Type B pancreatic cell (in vitro differentiated cells): ENCODE measurements around the gene PTH1R. TPM values are rescaled to one million over a fixed set of nuclear protein-coding genes. Genes with fewer than 3 reads are reported as not detected.

ENCODE experiments used
- DNase-seq: peaks from one replicate; pipeline ENCODE4 v3.0.0; 2021; ENCODE audit warnings: mixed read lengths; ENCODE audit not compliant: unreplicated experiment; ENCODE audit errors: extremely low spot score
- H3K27ac Mint-ChIP-seq: 2 replicates; pipeline ENCODE4 v1.8.0; 2021; ENCODE audit warnings: mild to moderate bottlenecking, mixed read lengths
- H3K27me3 Mint-ChIP-seq: 2 replicates; pipeline ENCODE4 v1.8.0; 2021; ENCODE audit warnings: mixed read lengths
- H3K36me3 Mint-ChIP-seq: 2 replicates; pipeline ENCODE4 v1.8.0; 2021; ENCODE audit warnings: mixed read lengths
- H3K4me1 Mint-ChIP-seq: one replicate; pipeline ENCODE4 v1.8.0; 2021; ENCODE audit warnings: mixed read lengths; ENCODE audit not compliant: unreplicated experiment
- H3K4me3 Mint-ChIP-seq: 2 replicates; pipeline ENCODE4 v1.8.0; 2021; ENCODE audit warnings: mild to moderate bottlenecking, mixed read lengths
- H3K9me3 Mint-ChIP-seq: 2 replicates; pipeline ENCODE4 v1.8.0; 2021; ENCODE audit warnings: mixed read lengths
- total RNA-seq: library from RNA; stranded (reverse); gene quantifications from 2 replicates; pipeline ENCODE4 v1.2.1, GENCODE V29; 2021; ENCODE audit warnings: low replicate concordance
- TF ChIP-seq, protein P1 (sequence below): fragments of 200-600 bp; sonication (generic); conservative IDR thresholded peaks from 2 replicates; pipeline ENCODE4 v1.5.0; 2021; ENCODE audit warnings: antibody characterized with exemption, mild to moderate bottlenecking

PTH1R gene
- total RNA-seq, 1 donor from 2014 or later = 63.0 TPM

DNA sequence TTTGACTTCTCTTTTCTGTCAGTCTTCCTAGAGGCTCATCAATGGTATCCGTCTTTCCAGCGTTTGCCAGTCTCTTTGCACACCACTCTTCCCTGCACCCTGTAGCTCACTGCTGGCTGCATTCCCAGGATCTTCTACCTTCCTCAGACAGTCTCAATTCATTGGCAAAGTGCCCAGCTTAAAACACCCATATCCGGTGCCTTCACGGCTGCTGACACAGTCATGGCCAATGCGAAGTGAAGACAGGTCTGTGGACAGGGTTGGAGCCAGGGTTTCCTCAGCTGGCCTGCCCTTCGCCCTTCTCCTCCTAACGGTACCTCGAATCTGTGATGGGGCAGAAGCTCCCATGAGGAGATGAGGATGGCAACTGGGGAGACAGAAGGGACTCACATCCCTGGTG, 36.1 kb downstream of the PTH1R start:
- no peak overlapping the region for H3K4me3 Mint-ChIP-seq
- DNase-seq = no peak
- H3K4me1 Mint-ChIP-seq = peaks cover 4% of the 10 kb centered on the region
- H3K36me3 Mint-ChIP-seq = peaks cover 20% of the 10 kb centered on the region
- no peaks in the 10 kb centered on the region for H3K27me3 Mint-ChIP-seq
- H3K27ac Mint-ChIP-seq = no peak overlapping the region
- H3K9me3 Mint-ChIP-seq = peaks cover 4% of the 10 kb centered on the region
- TF ChIP-seq, protein P1, sequence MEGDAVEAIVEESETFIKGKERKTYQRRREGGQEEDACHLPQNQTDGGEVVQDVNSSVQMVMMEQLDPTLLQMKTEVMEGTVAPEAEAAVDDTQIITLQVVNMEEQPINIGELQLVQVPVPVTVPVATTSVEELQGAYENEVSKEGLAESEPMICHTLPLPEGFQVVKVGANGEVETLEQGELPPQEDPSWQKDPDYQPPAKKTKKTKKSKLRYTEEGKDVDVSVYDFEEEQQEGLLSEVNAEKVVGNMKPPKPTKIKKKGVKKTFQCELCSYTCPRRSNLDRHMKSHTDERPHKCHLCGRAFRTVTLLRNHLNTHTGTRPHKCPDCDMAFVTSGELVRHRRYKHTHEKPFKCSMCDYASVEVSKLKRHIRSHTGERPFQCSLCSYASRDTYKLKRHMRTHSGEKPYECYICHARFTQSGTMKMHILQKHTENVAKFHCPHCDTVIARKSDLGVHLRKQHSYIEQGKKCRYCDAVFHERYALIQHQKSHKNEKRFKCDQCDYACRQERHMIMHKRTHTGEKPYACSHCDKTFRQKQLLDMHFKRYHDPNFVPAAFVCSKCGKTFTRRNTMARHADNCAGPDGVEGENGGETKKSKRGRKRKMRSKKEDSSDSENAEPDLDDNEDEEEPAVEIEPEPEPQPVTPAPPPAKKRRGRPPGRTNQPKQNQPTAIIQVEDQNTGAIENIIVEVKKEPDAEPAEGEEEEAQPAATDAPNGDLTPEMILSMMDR = no peak

DNA sequence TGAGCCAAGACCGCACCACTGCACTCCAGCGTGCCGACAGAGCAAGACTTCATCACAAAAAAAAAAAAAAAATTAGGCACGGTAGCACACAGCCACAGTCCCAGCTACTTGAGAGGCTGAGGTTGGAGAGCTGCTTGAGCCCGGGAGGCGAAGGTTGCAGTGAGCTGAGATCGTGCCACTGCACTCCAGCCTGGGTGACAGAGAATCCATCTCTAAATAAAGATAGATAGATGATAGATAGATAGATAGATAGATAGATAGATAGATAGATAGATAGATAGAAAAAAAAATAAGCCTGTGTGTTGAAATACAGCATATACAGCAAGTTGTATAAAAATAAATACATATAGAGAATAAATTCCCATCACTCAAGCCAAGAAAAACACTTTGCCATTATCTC, 37.3 kb downstream of the PTH1R start:
- Mint-ChIP-seq H3K36me3 (peaks cover 32% of the 10 kb centered on the region), H3K4me1 (no peaks in the 10 kb centered on the region), H3K9me3 (peaks cover 4% of the 10 kb centered on the region), H3K27me3 (no peaks in the 10 kb centered on the region), H3K27ac (no peak overlapping the region), H3K4me3 (no peak overlapping the region)
- TF ChIP-seq, protein P1 = no peak
- no peak for DNase-seq

DNA sequence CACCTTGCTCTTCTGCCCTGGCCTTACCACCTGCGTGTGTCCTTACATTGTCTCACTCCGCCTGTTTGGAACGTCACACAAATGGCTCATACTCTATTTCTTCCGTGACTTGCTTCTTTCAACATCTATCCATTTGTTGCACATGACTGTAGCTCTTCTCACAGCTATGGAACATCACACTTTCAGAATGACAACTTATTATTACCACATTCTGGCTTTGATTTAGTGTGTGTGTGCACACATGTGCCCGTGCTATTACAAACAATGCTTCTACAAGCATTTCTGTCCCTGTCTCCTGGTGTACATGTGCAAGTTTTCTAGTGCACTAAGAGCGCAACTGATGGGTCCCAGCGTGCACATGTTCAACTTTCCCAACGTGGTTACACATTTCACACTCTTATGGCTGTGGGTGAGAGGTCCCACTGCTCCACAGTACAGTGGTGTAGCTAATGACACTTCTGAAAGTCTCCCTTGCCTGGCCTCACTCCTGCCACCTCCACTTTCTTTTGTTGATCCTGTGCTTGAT, 37.8 kb downstream of the PTH1R start:
- TF ChIP-seq, protein P1 = no peak
- peaks cover 36% of the 10 kb centered on the region for H3K36me3 Mint-ChIP-seq
- no peaks in the 10 kb centered on the region for H3K27me3 Mint-ChIP-seq
- H3K27ac Mint-ChIP-seq = no peak overlapping the region
- H3K4me3 Mint-ChIP-seq = no peak overlapping the region
- H3K4me1 Mint-ChIP-seq = no peaks in the 10 kb centered on the region
- peaks cover 4% of the 10 kb centered on the region for H3K9me3 Mint-ChIP-seq
- DNase-seq = no peak

DNA sequence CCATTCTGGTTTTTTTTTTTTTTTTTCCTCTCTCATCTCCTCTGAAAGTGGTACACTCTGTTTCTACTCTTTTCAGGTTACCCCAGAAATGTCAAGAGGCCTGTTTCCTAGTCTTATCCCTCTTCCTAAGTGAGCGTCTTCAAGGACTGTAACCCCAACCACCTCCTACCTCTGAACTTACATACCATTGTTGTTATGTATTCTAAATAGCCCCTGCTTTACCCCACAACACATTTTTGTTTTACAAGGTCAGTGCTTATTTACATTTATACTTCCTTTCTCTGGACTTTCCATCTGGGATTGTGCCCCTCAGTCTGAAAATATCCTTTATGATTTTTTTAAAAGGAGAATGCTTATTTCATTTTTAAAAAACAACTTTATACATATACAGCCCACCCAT, 38.8 kb downstream of the PTH1R start:
- H3K27me3 Mint-ChIP-seq = no peaks in the 10 kb centered on the region
- peaks cover 36% of the 10 kb centered on the region for H3K36me3 Mint-ChIP-seq
- TF ChIP-seq, protein P1 = no peak
- no peaks in the 10 kb centered on the region for H3K4me1 Mint-ChIP-seq
- H3K4me3 Mint-ChIP-seq = no peak overlapping the region
- H3K27ac Mint-ChIP-seq = no peak overlapping the region
- no peak for DNase-seq
- peaks cover 4% of the 10 kb centered on the region for H3K9me3 Mint-ChIP-seq

DNA sequence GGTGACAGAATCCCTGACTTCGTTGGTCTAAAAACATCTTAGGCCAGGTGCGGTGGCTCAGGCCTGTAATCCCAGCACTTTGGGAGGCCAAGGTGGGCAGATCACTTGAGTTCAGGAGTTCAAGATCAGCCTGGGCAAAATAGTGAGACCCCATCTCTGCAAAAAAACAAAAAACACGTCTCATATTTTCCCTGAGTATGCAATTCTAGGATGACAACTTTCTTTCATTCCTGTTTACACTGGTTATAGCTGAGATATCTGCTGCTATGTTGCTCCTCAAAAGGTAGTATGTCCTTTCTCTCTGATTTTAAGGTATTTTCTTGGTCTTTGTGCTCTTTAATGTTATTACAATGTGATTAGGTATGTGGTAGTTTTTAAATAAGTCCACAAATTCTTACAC, 39.3 kb downstream of the PTH1R start:
- Mint-ChIP-seq H3K9me3 (peaks cover 4% of the 10 kb centered on the region), H3K27ac (peak overlapping the region; percentile 8), H3K27me3 (no peaks in the 10 kb centered on the region), H3K36me3 (peaks cover 36% of the 10 kb centered on the region), H3K4me1 (no peaks in the 10 kb centered on the region), H3K4me3 (no peak overlapping the region)
- DNase-seq = no peak
- TF ChIP-seq, protein P1 = no peak

DNA sequence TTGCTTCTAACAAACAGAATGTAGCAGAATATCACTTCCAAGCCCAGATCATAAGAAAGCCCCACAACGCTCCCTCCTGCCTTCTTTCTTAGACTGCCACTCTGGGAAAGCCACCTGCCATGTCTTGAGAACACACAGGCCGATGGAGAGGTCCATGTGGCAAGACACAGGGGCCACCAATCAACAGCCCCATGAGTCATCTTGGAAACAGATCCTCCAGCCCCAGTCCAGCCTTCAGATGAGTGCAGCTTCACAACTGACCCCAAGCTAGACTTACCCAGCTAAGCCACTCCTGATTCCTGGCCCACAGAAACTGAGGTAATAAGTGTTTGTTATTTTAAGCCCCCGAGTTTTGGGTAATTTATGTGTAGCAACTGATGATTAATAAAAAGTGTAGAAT, 39.7 kb downstream of the PTH1R start:
- Mint-ChIP-seq H3K4me3 (no peak overlapping the region), H3K36me3 (peaks cover 36% of the 10 kb centered on the region), H3K9me3 (peaks cover 4% of the 10 kb centered on the region), H3K4me1 (no peaks in the 10 kb centered on the region), H3K27ac (peak overlapping the region; percentile 8), H3K27me3 (no peaks in the 10 kb centered on the region)
- TF ChIP-seq, protein P1 = no peak
- DNase-seq = no peak
